Neuron (in vitro differentiated cells): ENCODE measurements around the gene RRP9.

Source experiments
- H2AFZ ChIP-seq: one replicate; pipeline ENCODE4 v1.6.1; 2013; ENCODE audit warnings: low read depth, mild to moderate bottlenecking, inconsistent platforms, low read length, moderate library complexity
- H3K27me3 ChIP-seq: one replicate; pipeline ENCODE4 v1.6.1; 2013; ENCODE audit warnings: low read length; ENCODE audit not compliant: insufficient read depth
- H3K36me3 ChIP-seq: one replicate; pipeline ENCODE4 v1.6.1; 2013; ENCODE audit warnings: low read length; ENCODE audit not compliant: insufficient read depth
- H3K4me1 ChIP-seq: one replicate; pipeline ENCODE4 v1.6.1; 2013; ENCODE audit warnings: low read length; ENCODE audit not compliant: insufficient read depth
- H3K4me3 ChIP-seq: 2 replicates; pipeline ENCODE4 v1.5.1; 2013; ENCODE audit warnings: mild to moderate bottlenecking, low read length, moderate library complexity
- H3K9me3 ChIP-seq: one replicate; pipeline ENCODE4 v1.6.1; 2013; ENCODE audit warnings: low read length

RRP9 gene

GRCh38 chr3:51944451-51945021 is 2.8 kb upstream of the RRP9 start:
- no peak overlapping the region for H2AFZ ChIP-seq
- H3K4me1 ChIP-seq: peaks cover 16% of the 10 kb centered on the region
- H3K9me3 ChIP-seq: no peaks in the 10 kb centered on the region
- no peaks in the 10 kb centered on the region for H3K36me3 ChIP-seq
- no peaks in the 10 kb centered on the region for H3K27me3 ChIP-seq
- no peak overlapping the region for H3K4me3 ChIP-seq

- Histone ChIP-seq H3K36me3 (no peaks in the 10 kb centered on the region), H3K27me3 (no peaks in the 10 kb centered on the region), H3K9me3 (no peaks in the 10 kb centered on the region), H3K4me3 (no peak overlapping the region), H2AFZ (no peak overlapping the region), H3K4me1 (peaks cover 16% of the 10 kb centered on the region)
Measured at GRCh38 chr3:51943451-51944391, 2.0 kb upstream of the RRP9 start.

GRCh38 chr3:51942603-51943450 is 1.1 kb upstream of the RRP9 start:
- H3K4me1 ChIP-seq: peaks cover 16% of the 10 kb centered on the region
- peak overlapping the region; percentile 27 for H3K4me3 ChIP-seq
- no peaks in the 10 kb centered on the region for H3K27me3 ChIP-seq
- peak overlapping the region; percentile 55 for H2AFZ ChIP-seq
- no peaks in the 10 kb centered on the region for H3K9me3 ChIP-seq
- H3K36me3 ChIP-seq: peaks cover 8% of the 10 kb centered on the region

- Histone ChIP-seq H3K27me3 (no peaks in the 10 kb centered on the region), H3K36me3 (peaks cover 20% of the 10 kb centered on the region), H3K4me3 (peak overlapping the region; percentile 80), H3K4me1 (peaks cover 16% of the 10 kb centered on the region), H2AFZ (no peak overlapping the region), H3K9me3 (no peaks in the 10 kb centered on the region)
Measured at GRCh38 chr3:51941463-51941797, 274 bp downstream of the RRP9 start.

- H3K4me1 ChIP-seq: peaks cover 16% of the 10 kb centered on the region
- peak overlapping the region; percentile 80 for H3K4me3 ChIP-seq
- no peaks in the 10 kb centered on the region for H3K27me3 ChIP-seq
- no peak overlapping the region for H2AFZ ChIP-seq
- H3K36me3 ChIP-seq: peaks cover 25% of the 10 kb centered on the region
- H3K9me3 ChIP-seq: no peaks in the 10 kb centered on the region
Measured at GRCh38 chr3:51940648-51941462, 849 bp downstream of the RRP9 start.

- H3K4me1 ChIP-seq: peaks cover 16% of the 10 kb centered on the region
- H3K9me3 ChIP-seq: no peaks in the 10 kb centered on the region
- H3K36me3 ChIP-seq: peaks cover 40% of the 10 kb centered on the region
- H3K27me3 ChIP-seq: no peaks in the 10 kb centered on the region
- H2AFZ ChIP-seq: no peak overlapping the region
- no peak overlapping the region for H3K4me3 ChIP-seq
Measured at GRCh38 chr3:51938780-51939425, 2.8 kb downstream of the RRP9 start.

- Histone ChIP-seq H3K4me3 (no peak overlapping the region), H3K9me3 (no peaks in the 10 kb centered on the region), H3K27me3 (no peaks in the 10 kb centered on the region), H2AFZ (no peak overlapping the region), H3K36me3 (peaks cover 46% of the 10 kb centered on the region), H3K4me1 (peaks cover 16% of the 10 kb centered on the region)
Measured at GRCh38 chr3:51937611-51938450, 3.9 kb downstream of the RRP9 start.

GRCh38 chr3:51937014-51937413 is 4.7 kb downstream of the RRP9 start:
- H3K36me3 ChIP-seq: peaks cover 51% of the 10 kb centered on the region

GRCh38 chr3:51935886-51936755 is 5.6 kb downstream of the RRP9 start:
- H3K27me3 ChIP-seq: no peaks in the 10 kb centered on the region
- H3K9me3 ChIP-seq: no peaks in the 10 kb centered on the region
- no peak overlapping the region for H3K4me3 ChIP-seq
- H3K36me3 ChIP-seq: peaks cover 51% of the 10 kb centered on the region
- H2AFZ ChIP-seq: no peak overlapping the region
- peaks cover 9% of the 10 kb centered on the region for H3K4me1 ChIP-seq

More at GRCh38 chr3:51937014-51937413, 4.7 kb downstream of the RRP9 start:
- Histone ChIP-seq H2AFZ (no peak overlapping the region), H3K4me1 (peaks cover 10% of the 10 kb centered on the region), H3K9me3 (no peaks in the 10 kb centered on the region), H3K27me3 (no peaks in the 10 kb centered on the region), H3K4me3 (no peak overlapping the region)

GRCh38 chr3:51934991-51935885 is 6.5 kb downstream of the RRP9 start:
- Histone ChIP-seq H3K9me3 (no peaks in the 10 kb centered on the region), H3K36me3 (peaks cover 51% of the 10 kb centered on the region), H3K4me1 (peaks cover under 1% of the 10 kb centered on the region), H3K27me3 (no peaks in the 10 kb centered on the region), H2AFZ (no peak overlapping the region), H3K4me3 (no peak overlapping the region)
